SK-N-SH (cell line): Measurements from ENCODE around the gene AGFG2. TPM values are rescaled to one million over a fixed set of nuclear protein-coding genes. Genes with fewer than 3 reads are reported as not detected.

Experiments used
- CTCF ChIA-PET: fragments of 300-600, 350-600 bp; formaldehyde crosslinking; extraction: SDS; loops from one replicate; lab custom pipeline; 2021; lab: Yijun Ruan, JAX
- POLR2A ChIA-PET: fragments of 350-600 bp; sonication (Branson Sonifier 250); formaldehyde crosslinking; extraction: SDS; loops from one replicate; lab custom pipeline; 2020; ENCODE audit warnings: antibody characterized with exemption, inconsistent platforms; lab: Yijun Ruan, JAX
- DNase-seq: peaks from one replicate; pipeline ENCODE4 v3.0.0; 2012
- H2AFZ ChIP-seq: fragments of 200-600 bp; sonication (generic); 2 replicates; pipeline ENCODE4 v1.8.1; 2016; ENCODE audit warnings: antibody characterized with exemption, mild to moderate bottlenecking, low read depth
- H3F3A ChIP-seq: fragments of 200-600 bp; sonication (generic); replicated peaks from 2 replicates; pipeline ENCODE3; 2016; ENCODE audit warnings: antibody characterized with exemption, mild to moderate bottlenecking; ENCODE audit not compliant: insufficient read depth
- H3K27ac ChIP-seq, 2 experiments: fragments of 200-500 bp in 1 of 2; fragments of 200-600 bp in 1 of 2; sonication (Bioruptor generic) in 1 of 2; sonication (generic), shearing (Covaris generic) in 1 of 2; 2 replicates each; pipeline versions ENCODE4 v1.5.1 to v1.6.1; 2014 to 2016; ENCODE audit warnings: low read depth in 2 of 2, inconsistent platforms in 1 of 2, low read length in 1 of 2, mild to moderate bottlenecking in 1 of 2, mixed read lengths in 1 of 2
- H3K27me3 ChIP-seq: fragments of 200-600 bp; sonication (generic), shearing (Covaris generic); 2 replicates; pipeline ENCODE4 v1.6.1; 2016; ENCODE audit warnings: mixed run types; ENCODE audit not compliant: insufficient read depth
- H3K36me3 ChIP-seq, 2 experiments: fragments of 200-500 bp in 1 of 2; fragments of 200-600 bp in 1 of 2; sonication (Bioruptor generic) in 1 of 2; sonication (generic) in 1 of 2; replicated peaks in 1 of 2; 2 replicates each; pipeline versions ENCODE3 to v1.5.1; 2014 to 2016; ENCODE audit warnings: low read length in 1 of 2, mild to moderate bottlenecking in 1 of 2; ENCODE audit not compliant: insufficient read depth in 2 of 2, control insufficient read depth in 1 of 2
- H3K4me1 ChIP-seq, 2 experiments: fragments of 200-500 bp in 1 of 2; fragments of 200-600 bp in 1 of 2; sonication (Bioruptor generic) in 1 of 2; sonication (generic), shearing (Covaris generic) in 1 of 2; 2 replicates each; pipeline versions ENCODE4 v1.5.1 to v1.6.1; 2014 to 2016; ENCODE audit warnings: low read depth in 1 of 2, low read length in 1 of 2, mixed run types in 1 of 2; ENCODE audit not compliant: insufficient read depth in 2 of 2, control insufficient read depth in 1 of 2
- H3K4me2 ChIP-seq: fragments of 200-600 bp; sonication (generic), shearing (Covaris generic); 2 replicates; pipeline ENCODE4 v1.6.1; 2017; ENCODE audit warnings: mixed run types
- H3K4me3 ChIP-seq, 2 experiments: fragments of 200-500 bp in 1 of 2; fragments of 200-600 bp in 1 of 2; sonication (Bioruptor generic) in 1 of 2; sonication (generic), shearing (Covaris generic) in 1 of 2; 2 replicates each; pipeline versions ENCODE4 v1.5.1 to v1.8.1; 2014 to 2016; ENCODE audit warnings: low read depth in 2 of 2, inconsistent platforms in 1 of 2, low read length in 1 of 2, mild to moderate bottlenecking in 1 of 2, mixed read lengths in 1 of 2, moderate library complexity in 1 of 2
- H3K79me2 ChIP-seq: fragments of 200-600 bp; sonication (generic); 2 replicates; pipeline ENCODE4 v1.8.1; 2017; ENCODE audit warnings: mild to moderate bottlenecking; ENCODE audit not compliant: insufficient read depth
- H3K9ac ChIP-seq: fragments of 200-600 bp; sonication (generic); 2 replicates; pipeline ENCODE4 v1.6.1; 2017; ENCODE audit warnings: mixed run types
- H3K9me2 ChIP-seq: fragments of 200-600 bp; sonication (generic); 2 replicates; pipeline ENCODE4 v1.6.1; 2017; ENCODE audit warnings: mixed run types
- H3K9me3 ChIP-seq: fragments of 200-600 bp; sonication (generic); 2 replicates; pipeline ENCODE4 v1.6.1; 2017; ENCODE audit warnings: mixed run types, mild to moderate bottlenecking, moderate library complexity
- H4K20me1 ChIP-seq: fragments of 200-600 bp; sonication (generic); 2 replicates; pipeline ENCODE4 v1.6.1; 2017; ENCODE audit warnings: mild to moderate bottlenecking, mixed run types; ENCODE audit not compliant: insufficient read depth
- CHD2 ChIP-seq: fragments of 150-350 bp; IDR thresholded peaks from 2 replicates; pipeline ENCODE4 v1.6.1; 2018; ENCODE audit warnings: low read length; ENCODE audit not compliant: partially characterized antibody
- FOSL2 ChIP-seq: IDR thresholded peaks from 2 replicates; pipeline ENCODE4 v1.4.0; 2012; ENCODE audit warnings: low read depth, mild to moderate bottlenecking, moderate library complexity, borderline replicate concordance
- FOXM1 ChIP-seq: IDR thresholded peaks from 2 replicates; pipeline ENCODE4 v1.4.0; 2012; ENCODE audit warnings: low read depth, mild to moderate bottlenecking
- GATA2 ChIP-seq: sonication (generic); formaldehyde crosslinking; IDR thresholded peaks from 2 replicates; pipeline ENCODE4 v1.5.0; 2020; ENCODE audit warnings: mild to moderate bottlenecking, missing genetic modification reagents
- JUND ChIP-seq: IDR thresholded peaks from 2 replicates; pipeline ENCODE4 v1.4.0; 2012
- MEF2A ChIP-seq: IDR thresholded peaks from 2 replicates; pipeline ENCODE4 v1.4.0; 2012; ENCODE audit warnings: low read depth, borderline replicate concordance
- NFIC ChIP-seq: IDR thresholded peaks from 2 replicates; pipeline ENCODE4 v1.4.0; 2012; ENCODE audit warnings: borderline replicate concordance
- NRF1 ChIP-seq: IDR thresholded peaks from 2 replicates; pipeline ENCODE4 v1.6.1; 2012; ENCODE audit warnings: low read depth, mild to moderate bottlenecking, low read length
- RAD21 ChIP-seq: IDR thresholded peaks from 2 replicates; pipeline ENCODE4 v1.6.1; 2012; ENCODE audit warnings: mild to moderate bottlenecking, low read length
- RCOR1 ChIP-seq: fragments of 150-350 bp; IDR thresholded peaks from 2 replicates; pipeline ENCODE4 v1.6.1; 2017; ENCODE audit warnings: antibody characterized with exemption, low read length
- RXRA ChIP-seq: IDR thresholded peaks from 2 replicates; pipeline ENCODE4 v1.4.0; 2012; ENCODE audit warnings: low read depth, mild to moderate bottlenecking, borderline replicate concordance
- SMC3 ChIP-seq: IDR thresholded peaks from 2 replicates; pipeline ENCODE4 v1.6.1; 2012; ENCODE audit warnings: low read depth, low read length, improper control_type of control experiment
- TCF12 ChIP-seq: IDR thresholded peaks from 2 replicates; pipeline ENCODE4 v1.4.0; 2012
- WGBS: methylation state at CpG from one replicate; pipeline ENCODE4 v1.1.6; 2017; ENCODE audit warnings: low lambda C conversion rate; 5-methylcytosine and 5-hydroxymethylcytosine counted together
- polyA plus RNA-seq, 3 experiments: library from polyadenylated mRNA; depleted of rRNA; stranded (reverse); fragments of >200 nt; gene quantifications; 2 replicates each; pipeline ENCODE4 v1.2.3, GENCODE V29; 2012
- TF ChIP-seq, protein P1 (sequence below): fragments of 150-350 bp; IDR thresholded peaks from 2 replicates; pipeline ENCODE4 v1.6.1; 2017; ENCODE audit warnings: antibody characterized with exemption, low read length, low read depth, borderline replicate concordance
- TF ChIP-seq, protein P2 (sequence below): IDR thresholded peaks from 2 replicates; pipeline ENCODE4 v1.4.0; 2012; ENCODE audit warnings: low read depth
- TF ChIP-seq, protein P3 (sequence below): fragments of 200-600 bp; sonication (generic); IDR thresholded peaks from 2 replicates; pipeline ENCODE4 v1.6.1; 2017; ENCODE audit warnings: antibody characterized with exemption, mild to moderate bottlenecking, moderate library complexity
- TF ChIP-seq, protein P4 (sequence below): IDR thresholded peaks from 2 replicates; pipeline ENCODE4 v1.4.0; 2012; ENCODE audit warnings: low read depth, borderline replicate concordance
- TF ChIP-seq, protein P5 (sequence below): fragments of 150-350 bp; IDR thresholded peaks from 2 replicates; pipeline ENCODE4 v1.6.1; 2016; ENCODE audit warnings: mild to moderate bottlenecking, low read depth, low read length
- TF ChIP-seq, protein P6 (sequence below): IDR thresholded peaks from 2 replicates; pipeline ENCODE4 v1.4.0; 2012; ENCODE audit warnings: low read depth, borderline replicate concordance

AGFG2 gene
- polyA plus RNA-seq, 1 of the 3 experiments (the other 2 are of a cell fraction): 23.1 TPM

DNA sequence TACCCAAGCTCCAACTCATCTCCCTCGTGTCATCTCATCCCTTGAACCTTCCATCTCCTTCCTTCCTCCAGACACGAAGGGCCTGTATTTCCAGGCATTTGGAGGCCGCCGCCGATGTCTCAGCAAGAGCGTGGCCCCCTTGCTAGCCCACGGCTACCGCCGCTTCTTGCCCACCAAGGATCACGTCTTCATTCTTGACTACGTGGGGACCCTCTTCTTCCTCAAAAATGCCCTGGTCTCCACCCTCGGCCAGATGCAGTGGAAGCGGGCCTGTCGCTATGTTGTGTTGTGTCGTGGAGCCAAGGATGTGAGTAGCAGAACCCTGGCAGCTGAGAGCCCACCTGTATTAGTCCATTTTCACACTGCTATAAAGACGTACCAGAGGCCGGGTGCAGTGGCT lies 52.6 kb downstream of the AGFG2 start:
- TF ChIP-seq, protein P1, sequence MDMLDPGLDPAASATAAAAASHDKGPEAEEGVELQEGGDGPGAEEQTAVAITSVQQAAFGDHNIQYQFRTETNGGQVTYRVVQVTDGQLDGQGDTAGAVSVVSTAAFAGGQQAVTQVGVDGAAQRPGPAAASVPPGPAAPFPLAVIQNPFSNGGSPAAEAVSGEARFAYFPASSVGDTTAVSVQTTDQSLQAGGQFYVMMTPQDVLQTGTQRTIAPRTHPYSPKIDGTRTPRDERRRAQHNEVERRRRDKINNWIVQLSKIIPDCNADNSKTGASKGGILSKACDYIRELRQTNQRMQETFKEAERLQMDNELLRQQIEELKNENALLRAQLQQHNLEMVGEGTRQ: no peak
- TF ChIP-seq SMC3: no peak
- no peak for TF ChIP-seq RAD21
- TF ChIP-seq JUND: no peak
- TF ChIP-seq, protein P2, sequence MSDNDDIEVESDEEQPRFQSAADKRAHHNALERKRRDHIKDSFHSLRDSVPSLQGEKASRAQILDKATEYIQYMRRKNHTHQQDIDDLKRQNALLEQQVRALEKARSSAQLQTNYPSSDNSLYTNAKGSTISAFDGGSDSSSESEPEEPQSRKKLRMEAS: no peak
- no peak for TF ChIP-seq CHD2
- no peak for TF ChIP-seq RXRA
- TF ChIP-seq, protein P3, sequence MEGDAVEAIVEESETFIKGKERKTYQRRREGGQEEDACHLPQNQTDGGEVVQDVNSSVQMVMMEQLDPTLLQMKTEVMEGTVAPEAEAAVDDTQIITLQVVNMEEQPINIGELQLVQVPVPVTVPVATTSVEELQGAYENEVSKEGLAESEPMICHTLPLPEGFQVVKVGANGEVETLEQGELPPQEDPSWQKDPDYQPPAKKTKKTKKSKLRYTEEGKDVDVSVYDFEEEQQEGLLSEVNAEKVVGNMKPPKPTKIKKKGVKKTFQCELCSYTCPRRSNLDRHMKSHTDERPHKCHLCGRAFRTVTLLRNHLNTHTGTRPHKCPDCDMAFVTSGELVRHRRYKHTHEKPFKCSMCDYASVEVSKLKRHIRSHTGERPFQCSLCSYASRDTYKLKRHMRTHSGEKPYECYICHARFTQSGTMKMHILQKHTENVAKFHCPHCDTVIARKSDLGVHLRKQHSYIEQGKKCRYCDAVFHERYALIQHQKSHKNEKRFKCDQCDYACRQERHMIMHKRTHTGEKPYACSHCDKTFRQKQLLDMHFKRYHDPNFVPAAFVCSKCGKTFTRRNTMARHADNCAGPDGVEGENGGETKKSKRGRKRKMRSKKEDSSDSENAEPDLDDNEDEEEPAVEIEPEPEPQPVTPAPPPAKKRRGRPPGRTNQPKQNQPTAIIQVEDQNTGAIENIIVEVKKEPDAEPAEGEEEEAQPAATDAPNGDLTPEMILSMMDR: no peak
- no peak for TF ChIP-seq RCOR1
- TF ChIP-seq FOSL2: no peak
- TF ChIP-seq MEF2A: no peak
- TF ChIP-seq FOXM1: no peak
- TF ChIP-seq GATA2 (CRISPR knock-in tag): no peak
- TF ChIP-seq NFIC: no peak
- TF ChIP-seq NRF1: no peak
- Histone ChIP-seq H3K4me3 (no peak overlapping the region), H3K9me2 (no peaks in the 10 kb centered on the region), H3K79me2 (no peaks in the 10 kb centered on the region), H3F3A (peaks cover 7% of the 10 kb centered on the region), H3K9me3 (no peaks in the 10 kb centered on the region), H2AFZ (no peak overlapping the region), H3K4me1 (no peaks in the 10 kb centered on the region; a peak in 1 of 4 replicates), H3K27ac (no peak overlapping the region), H3K36me3 (no peaks in the 10 kb centered on the region), H3K4me2 (no peak overlapping the region), H3K27me3 (no peaks in the 10 kb centered on the region), H4K20me1 (no peaks in the 10 kb centered on the region), H3K9ac (no peak overlapping the region)
- WGBS: 93% methylated on average over 17 of the region's 17 CpGs
- ChIA-PET CTCF (interaction anchor here (0.8 to 11.9 kb wide), 9 partner anchors 8 to 114 kb away, joined by 3 to 149 read pairs (median 4); partner anchors contain the start of genes PCOLCE and POP7), POLR2A (no interaction called here)
- no peak for DNase-seq

DNA sequence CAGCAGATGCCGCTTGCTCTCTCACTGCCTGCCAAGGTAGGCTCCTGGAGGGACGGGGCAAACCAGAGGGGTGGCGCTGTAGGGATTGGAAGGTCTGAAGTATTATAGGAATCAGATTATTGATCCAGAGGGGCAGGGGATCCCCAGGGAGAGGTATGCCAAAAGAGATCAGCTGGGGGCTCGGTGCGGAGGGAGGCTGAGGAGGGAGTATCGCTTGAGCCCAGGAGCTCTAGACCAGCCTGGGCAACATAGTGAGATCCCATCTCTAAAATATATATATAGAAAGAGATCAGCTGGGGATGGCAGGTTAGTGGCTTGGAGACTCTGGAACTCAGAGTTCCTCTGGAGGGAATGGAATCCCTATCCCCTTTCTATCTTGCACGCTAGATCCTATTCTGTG lies 56.2 kb downstream of the AGFG2 start:
- no peak overlapping the region for H3K9ac ChIP-seq
- no peaks in the 10 kb centered on the region for H3K9me3 ChIP-seq
- H3K27me3 ChIP-seq: no peaks in the 10 kb centered on the region
- H3K4me2 ChIP-seq: no peak overlapping the region
- 97% methylated on average over 7 of the region's 7 CpGs for WGBS
- no peaks in the 10 kb centered on the region for H3K79me2 ChIP-seq
- no peaks in the 10 kb centered on the region for H3F3A ChIP-seq
- ChIA-PET CTCF (interaction anchor here (0.9 to 1.8 kb wide), 8 partner anchors 8 to 129 kb away, joined by 3 to 9 read pairs (median 4); no protein-coding TSS in a partner anchor), POLR2A (interaction anchor here (1.5 to 1.9 kb wide), 2 partner anchors 9 to 167 kb away, joined by 4 to 6 read pairs; partner anchors contain the start of genes FBXO24, LRCH4 and ZCWPW1)
- peaks cover 0 to 4% of the 10 kb centered on the region in 2 experiments; a peak in 1 of 4 replicates for H3K4me1 ChIP-seq
- no peak overlapping the region for H2AFZ ChIP-seq
- H3K4me3 ChIP-seq: no peak overlapping the region
- no peaks in the 10 kb centered on the region for H3K36me3 ChIP-seq
- no peaks in the 10 kb centered on the region for H3K9me2 ChIP-seq
- no peaks in the 10 kb centered on the region for H4K20me1 ChIP-seq
- H3K27ac ChIP-seq: no peak overlapping the region
- DNase-seq: no peak
- TF ChIP-seq, protein P3: no peak
- TF ChIP-seq GATA2 (CRISPR knock-in tag): no peak
- TF ChIP-seq, protein P4, sequence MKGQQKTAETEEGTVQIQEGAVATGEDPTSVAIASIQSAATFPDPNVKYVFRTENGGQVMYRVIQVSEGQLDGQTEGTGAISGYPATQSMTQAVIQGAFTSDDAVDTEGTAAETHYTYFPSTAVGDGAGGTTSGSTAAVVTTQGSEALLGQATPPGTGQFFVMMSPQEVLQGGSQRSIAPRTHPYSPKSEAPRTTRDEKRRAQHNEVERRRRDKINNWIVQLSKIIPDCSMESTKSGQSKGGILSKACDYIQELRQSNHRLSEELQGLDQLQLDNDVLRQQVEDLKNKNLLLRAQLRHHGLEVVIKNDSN: no peak
- TF ChIP-seq, protein P5, sequence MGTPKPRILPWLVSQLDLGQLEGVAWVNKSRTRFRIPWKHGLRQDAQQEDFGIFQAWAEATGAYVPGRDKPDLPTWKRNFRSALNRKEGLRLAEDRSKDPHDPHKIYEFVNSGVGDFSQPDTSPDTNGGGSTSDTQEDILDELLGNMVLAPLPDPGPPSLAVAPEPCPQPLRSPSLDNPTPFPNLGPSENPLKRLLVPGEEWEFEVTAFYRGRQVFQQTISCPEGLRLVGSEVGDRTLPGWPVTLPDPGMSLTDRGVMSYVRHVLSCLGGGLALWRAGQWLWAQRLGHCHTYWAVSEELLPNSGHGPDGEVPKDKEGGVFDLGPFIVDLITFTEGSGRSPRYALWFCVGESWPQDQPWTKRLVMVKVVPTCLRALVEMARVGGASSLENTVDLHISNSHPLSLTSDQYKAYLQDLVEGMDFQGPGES: no peak
- TF ChIP-seq TCF12: no peak
- TF ChIP-seq SMC3: no peak
- TF ChIP-seq FOXM1: no peak
- no peak for TF ChIP-seq RCOR1
- no peak for TF ChIP-seq NFIC
- TF ChIP-seq, protein P6, sequence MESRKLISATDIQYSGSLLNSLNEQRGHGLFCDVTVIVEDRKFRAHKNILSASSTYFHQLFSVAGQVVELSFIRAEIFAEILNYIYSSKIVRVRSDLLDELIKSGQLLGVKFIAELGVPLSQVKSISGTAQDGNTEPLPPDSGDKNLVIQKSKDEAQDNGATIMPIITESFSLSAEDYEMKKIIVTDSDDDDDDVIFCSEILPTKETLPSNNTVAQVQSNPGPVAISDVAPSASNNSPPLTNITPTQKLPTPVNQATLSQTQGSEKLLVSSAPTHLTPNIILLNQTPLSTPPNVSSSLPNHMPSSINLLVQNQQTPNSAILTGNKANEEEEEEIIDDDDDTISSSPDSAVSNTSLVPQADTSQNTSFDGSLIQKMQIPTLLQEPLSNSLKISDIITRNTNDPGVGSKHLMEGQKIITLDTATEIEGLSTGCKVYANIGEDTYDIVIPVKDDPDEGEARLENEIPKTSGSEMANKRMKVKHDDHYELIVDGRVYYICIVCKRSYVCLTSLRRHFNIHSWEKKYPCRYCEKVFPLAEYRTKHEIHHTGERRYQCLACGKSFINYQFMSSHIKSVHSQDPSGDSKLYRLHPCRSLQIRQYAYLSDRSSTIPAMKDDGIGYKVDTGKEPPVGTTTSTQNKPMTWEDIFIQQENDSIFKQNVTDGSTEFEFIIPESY: no peak
